HCT116 (cell line): ENCODE data around the gene SKA1. TPM values are rescaled to one million over a fixed set of nuclear protein-coding genes. Genes with fewer than 3 reads are reported as not detected.

ENCODE experiments used
- ATAC-seq: fragments of 200-7000 bp; cut with Tn5 transposase; 2 replicates; pipeline ENCODE4 v1.9.1; 2020; ENCODE audit warnings: mild to moderate bottlenecking, moderate library complexity
- BruUV-seq: library from RNA; stranded (reverse); fragments of 400-500 nt; replicated peaks from 2 replicates; lab custom pipeline; 2021; lab: Mats Ljungman, UMichigan
- CTCF ChIA-PET: fragments of 300-600 bp; sonication (Branson Sonifier 250); formaldehyde crosslinking; loops from one replicate; lab custom pipeline; 2021; ENCODE audit warnings: antibody characterized with exemption; lab: Charles Lee
- POLR2A ChIA-PET: fragments of 300-600, 350-600 bp; sonication (Branson Sonifier 250); formaldehyde crosslinking; loops from one replicate; lab custom pipeline; 2021; ENCODE audit warnings: antibody characterized with exemption; lab: Charles Lee
- RAD21 ChIA-PET, 2 experiments: fragments of 300-600 bp; sonication (Branson Sonifier 250); formaldehyde crosslinking; loops; one replicate each; lab custom pipeline; 2023; ENCODE audit warnings: low total read pairs in 2 of 2; ENCODE audit not compliant: uncharacterized antibody in 2 of 2, unreplicated experiment in 2 of 2, low non-redundant PET in 1 of 2; lab: Charles Lee
- DNase-seq: peaks from one replicate; pipeline ENCODE4 v3.0.0-alpha.2; 2010; ENCODE audit warnings: low read depth, low spot score
- H2AFZ ChIP-seq: fragments of 200-600 bp; shearing (Covaris generic), sonication (generic); 2 replicates; pipeline ENCODE4 v1.6.1; 2017; ENCODE audit warnings: low read depth, mixed run types, mixed read lengths, antibody characterized with exemption, low read length; ENCODE audit not compliant: poor library complexity, severe bottlenecking
- H3K27ac ChIP-seq: 2 replicates; pipeline ENCODE4 v1.5.1; 2012; ENCODE audit warnings: low read depth, low read length
- H3K27me3 ChIP-seq: fragments of 200-600 bp; sonication (generic); 2 replicates; pipeline ENCODE4 v1.6.1; 2016; ENCODE audit warnings: mixed run types, low read length, mixed read lengths; ENCODE audit not compliant: insufficient read depth
- H3K36me3 ChIP-seq, 2 experiments: fragments of 200-500 bp in 1 of 2; fragments of 200-600 bp in 1 of 2; sonication (Bioruptor generic) in 1 of 2; sonication (generic) in 1 of 2; 2 replicates each; pipeline versions ENCODE4 v1.5.1 to v1.6.1; 2014 to 2016; ENCODE audit warnings: low read length in 2 of 2, inconsistent platforms in 1 of 2, mixed read lengths in 1 of 2, mixed run types in 1 of 2; ENCODE audit not compliant: insufficient read depth in 2 of 2, control insufficient read depth in 1 of 2
- H3K4me1 ChIP-seq, 2 experiments: fragments of 200-600 bp in 1 of 2; sonication (generic) in 1 of 2; 2 replicates each; pipeline versions ENCODE4 v1.5.1 to v1.6.1; 2012 to 2017; ENCODE audit warnings: low read length in 2 of 2, inconsistent platforms in 1 of 2, mild to moderate bottlenecking in 1 of 2, mixed read lengths in 1 of 2, mixed run types in 1 of 2, moderate library complexity in 1 of 2; ENCODE audit not compliant: insufficient read depth in 2 of 2, control insufficient read depth in 1 of 2
- H3K4me2 ChIP-seq: fragments of 200-600 bp; sonication (generic); 2 replicates; pipeline ENCODE4 v1.6.1; 2017; ENCODE audit warnings: mixed run types, low read length, mixed read lengths
- H3K4me3 ChIP-seq, 2 experiments: fragments of 200-600 bp in 1 of 2; sonication (generic) in 1 of 2; replicated peaks in 1 of 2; 2 replicates each; pipeline ENCODE4 v1.5.1; 2011 to 2016; ENCODE audit warnings: low read length in 2 of 2, control low read depth in 1 of 2, low read depth in 1 of 2, mild to moderate bottlenecking in 1 of 2, mixed read lengths in 1 of 2, mixed run types in 1 of 2
- H3K79me2 ChIP-seq: fragments of 200-600 bp; sonication (generic); 2 replicates; pipeline ENCODE4 v1.6.1; 2017; ENCODE audit warnings: mild to moderate bottlenecking, mixed run types, low read length, moderate library complexity, mixed read lengths; ENCODE audit not compliant: insufficient read depth
- H3K9ac ChIP-seq: fragments of 200-600 bp; sonication (generic); 2 replicates; pipeline ENCODE4 v1.6.1; 2016; ENCODE audit warnings: low read length, mixed read lengths
- H3K9me2 ChIP-seq: fragments of 200-600 bp; sonication (generic), shearing (Covaris generic); 2 replicates; pipeline ENCODE4 v1.6.1; 2017; ENCODE audit warnings: mixed run types, mild to moderate bottlenecking, moderate library complexity; ENCODE audit not compliant: insufficient read depth
- H3K9me3 ChIP-seq, 2 experiments: fragments of 200-500 bp in 1 of 2; fragments of 200-600 bp in 1 of 2; sonication (Bioruptor generic) in 1 of 2; sonication (generic) in 1 of 2; 2 replicates each; pipeline ENCODE4 v1.6.1; 2014 to 2017; ENCODE audit warnings: low read length in 2 of 2, mixed read lengths in 2 of 2, inconsistent platforms in 1 of 2, low read depth in 1 of 2, mild to moderate bottlenecking in 1 of 2, mixed run types in 1 of 2, moderate library complexity in 1 of 2; ENCODE audit not compliant: control insufficient read depth in 1 of 2, insufficient read depth in 1 of 2
- H4K20me1 ChIP-seq: fragments of 200-600 bp; sonication (generic), shearing (Covaris generic); 2 replicates; pipeline ENCODE4 v1.6.1; 2017; ENCODE audit warnings: mixed run types, mild to moderate bottlenecking, moderate library complexity; ENCODE audit not compliant: insufficient read depth
- CEBPB ChIP-seq: IDR thresholded peaks from 2 replicates; pipeline ENCODE4 v1.6.1; 2012; ENCODE audit warnings: low read depth
- EGR1 ChIP-seq: IDR thresholded peaks from 2 replicates; pipeline ENCODE4 v1.6.1; 2012; ENCODE audit warnings: low read depth
- FOSL1 ChIP-seq: IDR thresholded peaks from 2 replicates; pipeline ENCODE4 v1.6.1; 2012; ENCODE audit warnings: low read depth
- SIN3A ChIP-seq: IDR thresholded peaks from 2 replicates; pipeline ENCODE4 v1.6.1; 2012; ENCODE audit warnings: low read depth
- YY1 ChIP-seq: IDR thresholded peaks from 2 replicates; pipeline ENCODE4 v1.6.1; 2011; ENCODE audit warnings: low read length, low read depth, moderate library complexity, mild to moderate bottlenecking; ENCODE audit not compliant: insufficient replicate concordance; ENCODE audit errors: extremely low read depth
- ZFX ChIP-seq: fragments of 450-650 bp; IDR thresholded peaks from 2 replicates; pipeline ENCODE4 v1.6.1; 2017
- intact Hi-C: fragments of 100-400 bp; cut with micrococcal nuclease; formaldehyde crosslinking; loops from 2 replicates; pipeline ENCODE4 v1.10.0; 2022
- total RNA-seq: library from RNA; stranded (reverse); gene quantifications from one replicate; pipeline ENCODE4 v1.2.1, GENCODE V29; 2021; ENCODE audit not compliant: unreplicated experiment
- TF ChIP-seq, protein P1 (sequence below), 3 experiments: fragments of 200-600 bp in 1 of 3; sonication (generic) in 1 of 3; IDR thresholded peaks in 2 of 3; conservative IDR thresholded peaks in 1 of 3; 2 replicates each; pipeline ENCODE4 v1.5.1; 2012 to 2017; ENCODE audit warnings: low read depth in 2 of 3, low read length in 2 of 3, antibody characterized with exemption in 1 of 3, borderline replicate concordance in 1 of 3, control low read depth in 1 of 3, mild to moderate bottlenecking in 1 of 3, mixed read lengths in 1 of 3, mixed run types in 1 of 3, moderate library complexity in 1 of 3; ENCODE audit not compliant: insufficient read depth in 1 of 3

The SKA1 gene
- total RNA-seq, 1 experiment from 2014 or later: 34.5 TPM

DNA sequence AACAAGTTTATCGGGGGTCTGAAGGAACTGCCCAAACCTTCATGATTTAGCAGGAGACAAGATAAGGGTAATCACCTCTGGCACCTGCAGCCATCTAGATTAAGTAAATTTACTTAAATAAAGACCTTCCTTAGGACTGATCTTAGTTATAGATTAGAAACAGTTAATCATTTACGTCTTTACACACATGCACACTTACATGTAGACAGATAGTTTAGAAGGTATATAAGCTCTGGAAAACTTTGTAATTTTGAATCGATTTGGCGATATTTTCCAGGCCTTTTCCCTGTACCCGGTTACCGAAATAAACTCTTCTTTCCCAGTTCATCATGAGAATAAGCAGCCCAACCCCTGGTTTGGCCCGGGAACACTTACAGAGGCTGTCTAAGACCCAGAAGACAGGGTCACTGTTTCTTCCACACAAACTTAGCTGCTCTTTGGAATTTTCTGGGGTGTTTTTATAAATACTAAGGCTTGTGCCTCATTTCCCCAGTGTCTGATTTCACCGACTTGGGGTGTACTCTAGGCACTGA is 560 bp upstream of the SKA1 start:
- peak overlapping the region; percentile 86 for H3K9ac ChIP-seq
- ChIA-PET POLR2A (interaction anchor here (1.2 to 1.3 kb wide), 4 partner anchors 15 to 93 kb away, joined by 3 to 9 read pairs (median 4); partner anchors contain the start of gene MBD1), RAD21 (no interaction called here), CTCF (interaction anchor here (1.5 kb wide), 1 partner anchor 17 kb away, joined by 8 read pairs; no protein-coding TSS in a partner anchor)
- TF ChIP-seq FOSL1 (no peak), SIN3A (no peak), YY1 (no peak), CEBPB (no peak), EGR1 (no peak), ZFX (no peak)
- TF ChIP-seq, protein P1, sequence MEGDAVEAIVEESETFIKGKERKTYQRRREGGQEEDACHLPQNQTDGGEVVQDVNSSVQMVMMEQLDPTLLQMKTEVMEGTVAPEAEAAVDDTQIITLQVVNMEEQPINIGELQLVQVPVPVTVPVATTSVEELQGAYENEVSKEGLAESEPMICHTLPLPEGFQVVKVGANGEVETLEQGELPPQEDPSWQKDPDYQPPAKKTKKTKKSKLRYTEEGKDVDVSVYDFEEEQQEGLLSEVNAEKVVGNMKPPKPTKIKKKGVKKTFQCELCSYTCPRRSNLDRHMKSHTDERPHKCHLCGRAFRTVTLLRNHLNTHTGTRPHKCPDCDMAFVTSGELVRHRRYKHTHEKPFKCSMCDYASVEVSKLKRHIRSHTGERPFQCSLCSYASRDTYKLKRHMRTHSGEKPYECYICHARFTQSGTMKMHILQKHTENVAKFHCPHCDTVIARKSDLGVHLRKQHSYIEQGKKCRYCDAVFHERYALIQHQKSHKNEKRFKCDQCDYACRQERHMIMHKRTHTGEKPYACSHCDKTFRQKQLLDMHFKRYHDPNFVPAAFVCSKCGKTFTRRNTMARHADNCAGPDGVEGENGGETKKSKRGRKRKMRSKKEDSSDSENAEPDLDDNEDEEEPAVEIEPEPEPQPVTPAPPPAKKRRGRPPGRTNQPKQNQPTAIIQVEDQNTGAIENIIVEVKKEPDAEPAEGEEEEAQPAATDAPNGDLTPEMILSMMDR (IDR thresholded peaks at IDR 0.05 in 2 of 3, conservative IDR thresholded peaks at IDR 0.05 in 1 of 3; ENCODE audit: borderline replicate concordance in 1 of 3, insufficient read depth in 1 of 3, low read depth in 2 of 3, low read length in 2 of 3): no peak
- peaks cover 0 to 23% of the 10 kb centered on the region in 2 experiments; a peak in 2 of 4 replicates for H3K4me1 ChIP-seq
- DNase-seq: no peak
- peak overlapping the region; percentile 82 to 92 for H3K4me3 ChIP-seq
- H3K79me2 ChIP-seq: peaks cover 24% of the 10 kb centered on the region
- BruUV-seq: TSS peak; percentile 82
- H3K27me3 ChIP-seq: no peaks in the 10 kb centered on the region
- intact Hi-C loops: loop anchor here (5.0 kb wide), 1 partner anchor 87 kb away; the partner anchor contains the start of gene CXXC1
- peaks cover 0 to 8% of the 10 kb centered on the region in 2 experiments; a peak in 2 of 4 replicates for H3K9me3 ChIP-seq
- no peak for ATAC-seq
- H3K27ac ChIP-seq: peak overlapping the region; percentile 56
- H3K4me2 ChIP-seq: peak overlapping the region; percentile 79
- no peak overlapping the region for H2AFZ ChIP-seq
- no peaks in the 10 kb centered on the region for H4K20me1 ChIP-seq
- H3K36me3 ChIP-seq: peaks cover 0 to 6% of the 10 kb centered on the region in 2 experiments; a peak in 1 of 4 replicates
- no peaks in the 10 kb centered on the region for H3K9me2 ChIP-seq
